H9 (cell line): Measurements from ENCODE around the gene ERCC6L2. TPM values are rescaled to one million over a fixed set of nuclear protein-coding genes. Genes with fewer than 3 reads are reported as not detected.

ENCODE experiments used
- DNase-seq: peaks from one replicate; pipeline ENCODE4 v3.0.0-alpha.2; 2017
- H2AFZ ChIP-seq: one replicate; pipeline ENCODE4 v1.6.1; 2013; ENCODE audit warnings: mild to moderate bottlenecking, low read length, control low read depth, moderate library complexity
- H2AK5ac ChIP-seq: 2 replicates; pipeline ENCODE4 v1.6.1; 2013; ENCODE audit warnings: low read length, control low read depth, mixed read lengths; ENCODE audit not compliant: insufficient read length
- H2BK120ac ChIP-seq: one replicate; pipeline ENCODE4 v1.6.1; 2013; ENCODE audit warnings: low read depth, mild to moderate bottlenecking, low read length, control low read depth, inconsistent platforms; ENCODE audit not compliant: poor library complexity, severe bottlenecking
- H2BK12ac ChIP-seq: 2 replicates; pipeline ENCODE4 v1.6.1; 2013; ENCODE audit warnings: low read length, control low read depth, mixed read lengths, low read depth; ENCODE audit not compliant: insufficient read length
- H2BK15ac ChIP-seq: 2 replicates; pipeline ENCODE4 v1.6.1; 2013; ENCODE audit warnings: low read depth, low read length, control low read depth
- H2BK20ac ChIP-seq: one replicate; pipeline ENCODE4 v1.6.1; 2013; ENCODE audit warnings: low read depth, mild to moderate bottlenecking, low read length, control low read depth, inconsistent platforms; ENCODE audit not compliant: poor library complexity, severe bottlenecking
- H2BK5ac ChIP-seq: 2 replicates; pipeline ENCODE4 v1.6.1; 2013; ENCODE audit warnings: low read length, control low read depth, mixed read lengths; ENCODE audit not compliant: insufficient read length
- H3K14ac ChIP-seq: 2 replicates; pipeline ENCODE4 v1.6.1; 2013; ENCODE audit warnings: low read length, control low read depth; ENCODE audit not compliant: insufficient read depth
- H3K18ac ChIP-seq: 2 replicates; pipeline ENCODE4 v1.6.1; 2013; ENCODE audit warnings: low read depth, mild to moderate bottlenecking, mixed read lengths, low read length, control low read depth; ENCODE audit not compliant: insufficient read length
- H3K23ac ChIP-seq: 2 replicates; pipeline ENCODE4 v1.6.1; 2013; ENCODE audit warnings: low read length, control low read depth, mixed read lengths, low read depth; ENCODE audit not compliant: insufficient read length
- H3K23me2 ChIP-seq: 2 replicates; pipeline ENCODE4 v1.6.1; 2013; ENCODE audit warnings: low read depth, mild to moderate bottlenecking, mixed read lengths, low read length, control low read depth; ENCODE audit not compliant: insufficient read length, poor library complexity, severe bottlenecking
- H3K27ac ChIP-seq: 2 replicates; pipeline ENCODE4 v1.5.1; 2013; ENCODE audit warnings: low read length, control low read depth, mixed read lengths, low read depth; ENCODE audit not compliant: insufficient read length
- H3K27me3 ChIP-seq: 2 replicates; pipeline ENCODE4 v1.6.1; 2013; ENCODE audit warnings: low read length, control low read depth, inconsistent platforms; ENCODE audit not compliant: insufficient read depth
- H3K4ac ChIP-seq: 2 replicates; pipeline ENCODE4 v1.6.1; 2013; ENCODE audit warnings: low read depth, mild to moderate bottlenecking, control low read depth, inconsistent platforms, low read length, moderate library complexity
- H3K4me1 ChIP-seq: 2 replicates; pipeline ENCODE4 v1.6.1; 2013; ENCODE audit warnings: low read length, control low read depth, inconsistent platforms; ENCODE audit not compliant: insufficient read depth
- H3K4me2 ChIP-seq: 2 replicates; pipeline ENCODE4 v1.6.1; 2013; ENCODE audit warnings: low read length, control low read depth, mixed read lengths; ENCODE audit not compliant: insufficient read length, insufficient read depth
- H3K56ac ChIP-seq: 2 replicates; pipeline ENCODE4 v1.6.1; 2013; ENCODE audit warnings: low read depth, mild to moderate bottlenecking, mixed read lengths, low read length, control low read depth; ENCODE audit not compliant: insufficient read length
- H3K79me1 ChIP-seq: 2 replicates; pipeline ENCODE4 v1.6.1; 2013; ENCODE audit warnings: low read depth, mild to moderate bottlenecking, moderate library complexity, low read length, control low read depth, inconsistent platforms; ENCODE audit not compliant: insufficient read depth, poor library complexity, severe bottlenecking
- H3K79me2 ChIP-seq: 2 replicates; pipeline ENCODE4 v1.6.1; 2013; ENCODE audit warnings: low read length, control low read depth, inconsistent platforms; ENCODE audit not compliant: insufficient read depth
- H3K9ac ChIP-seq: 2 replicates; pipeline ENCODE4 v1.6.1; 2013; ENCODE audit warnings: low read length, control low read depth, mixed read lengths; ENCODE audit not compliant: insufficient read length; ENCODE audit errors: extremely low read depth
- H3K9me3 ChIP-seq: one replicate; pipeline ENCODE4 v1.6.1; 2013; ENCODE audit warnings: low read depth, low read length, inconsistent platforms; ENCODE audit not compliant: control insufficient read depth
- H3T11ph ChIP-seq: one replicate; pipeline ENCODE4 v1.6.1; 2013; ENCODE audit warnings: mild to moderate bottlenecking, low read length, control low read depth, inconsistent platforms
- H4K20me1 ChIP-seq: one replicate; pipeline ENCODE4 v1.6.1; 2013; ENCODE audit not compliant: control insufficient read depth, insufficient read length, insufficient read depth
- H4K5ac ChIP-seq: 2 replicates; pipeline ENCODE4 v1.6.1; 2013; ENCODE audit warnings: low read depth, mild to moderate bottlenecking, mixed read lengths, low read length, control low read depth; ENCODE audit not compliant: insufficient read length
- H4K8ac ChIP-seq: replicated peaks from 2 replicates; pipeline ENCODE4 v1.6.1; 2013; ENCODE audit warnings: low read length, control low read depth, mixed read lengths, low read depth; ENCODE audit not compliant: insufficient read length
- H4K91ac ChIP-seq: 2 replicates; pipeline ENCODE4 v1.6.1; 2013; ENCODE audit warnings: low read depth, mild to moderate bottlenecking, moderate library complexity, mixed read lengths, low read length, control low read depth; ENCODE audit not compliant: insufficient read length
- H3K27ac Mint-ChIP-seq, 3 experiments: 2 replicates in 2 of 3; 3 replicates in 1 of 3; pipeline ENCODE4 v1.8.0; 2020 to 2021; ENCODE audit warnings: mixed read lengths in 3 of 3, mild to moderate bottlenecking in 1 of 3, moderate library complexity in 1 of 3
- H3K27me3 Mint-ChIP-seq: 2 replicates; pipeline ENCODE4 v1.8.0; 2021; ENCODE audit warnings: low read depth, mild to moderate bottlenecking, moderate library complexity, mixed read lengths
- H3K36me3 Mint-ChIP-seq, 3 experiments: 2 replicates in 2 of 3; 3 replicates in 1 of 3; pipeline ENCODE4 v1.8.0; 2020 to 2021; ENCODE audit warnings: low read depth in 3 of 3, mixed read lengths in 3 of 3; ENCODE audit not compliant: insufficient read depth in 1 of 3
- H3K4me1 Mint-ChIP-seq, 2 experiments: 2 replicates each; pipeline ENCODE4 v1.8.0; 2020; ENCODE audit warnings: mixed read lengths in 2 of 2
- H3K4me3 Mint-ChIP-seq, 2 experiments: 2 replicates in 1 of 2; 3 replicates in 1 of 2; pipeline ENCODE4 v1.8.0; 2020 to 2021; ENCODE audit warnings: mild to moderate bottlenecking in 2 of 2, mixed read lengths in 2 of 2, moderate library complexity in 1 of 2
- H3K9me3 Mint-ChIP-seq, 2 experiments: 2 replicates in 1 of 2; 3 replicates in 1 of 2; pipeline ENCODE4 v1.8.0; 2020; ENCODE audit warnings: mild to moderate bottlenecking in 2 of 2, mixed read lengths in 2 of 2, moderate library complexity in 1 of 2
- WGBS: extraction: QIAGEN DNeasy Blood & Tissue Kit; methylation state at CpG from one replicate; pipeline ENCODE4 v1.1.7; 2013; ENCODE audit warnings: missing lambda C conversion rate, low lambda C conversion rate, mixed read lengths; ENCODE audit not compliant: insufficient read length; ENCODE audit errors: extremely low coverage; 5-methylcytosine and 5-hydroxymethylcytosine counted together
- total RNA-seq: library from RNA; stranded (reverse); gene quantifications from 2 replicates; pipeline ENCODE4 v1.2.1, GENCODE V29; 2021
- TF ChIP-seq, protein P1 (sequence below): fragments of 200-600 bp; sonication (generic); conservative IDR thresholded peaks from 3 replicates; pipeline ENCODE4 v1.8.0; 2021; ENCODE audit warnings: antibody characterized with exemption, mild to moderate bottlenecking

Gene ERCC6L2
- total RNA-seq, 1 experiment from 2014 or later, result 57.7 TPM

DNA sequence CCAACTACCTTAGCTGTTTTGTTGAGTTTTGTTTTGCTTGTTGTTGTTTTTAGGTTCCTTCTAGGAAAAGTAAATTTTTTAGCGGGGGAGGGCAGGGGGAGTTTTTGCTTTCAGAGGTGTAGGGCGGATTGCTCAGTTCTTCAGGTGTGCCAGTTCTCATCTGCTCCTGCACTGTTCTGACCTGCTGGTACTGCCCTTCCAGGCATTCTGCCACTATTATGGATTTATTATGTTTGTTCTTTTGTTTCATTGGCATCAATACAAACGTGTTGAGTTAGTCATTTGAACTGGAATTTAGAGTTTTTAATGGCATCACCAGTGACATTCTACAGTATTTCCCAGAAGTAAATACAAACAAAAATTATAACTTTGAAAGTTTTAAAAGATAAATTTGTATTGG lies 26.0 kb downstream of the ERCC6L2 start:
- Histone ChIP-seq H3K56ac (no peak overlapping the region), H2BK5ac (no peak overlapping the region), H3K4me1 (no peaks in the 10 kb centered on the region), H3K18ac (no peak overlapping the region), H2BK20ac (no peak overlapping the region), H3K79me2 (no peaks in the 10 kb centered on the region), H3K27ac (no peak overlapping the region), H2BK12ac (no peak overlapping the region), H3K4me2 (no peak overlapping the region), H3K27me3 (no peaks in the 10 kb centered on the region), H3K9ac (no peak overlapping the region), H4K8ac (no peak overlapping the region), H4K91ac (no peak overlapping the region), H4K5ac (no peak overlapping the region), H2BK120ac (no peak overlapping the region), H2AK5ac (no peak overlapping the region), H3K23me2 (no peaks in the 10 kb centered on the region), H3T11ph (no peak overlapping the region), H3K9me3 (no peaks in the 10 kb centered on the region), H2BK15ac (no peak overlapping the region), H3K79me1 (no peaks in the 10 kb centered on the region), H3K23ac (no peak overlapping the region), H3K4ac (no peak overlapping the region), H2AFZ (no peak overlapping the region), H4K20me1 (no peaks in the 10 kb centered on the region), H3K14ac (no peak overlapping the region)
- DNase-seq, result no peak
- no peaks in the 10 kb centered on the region for H3K27me3 Mint-ChIP-seq
- peaks cover 0 to 2% (median 0%) of the 10 kb centered on the region in 3 experiments; a peak in 1 of 7 replicates for H3K36me3 Mint-ChIP-seq
- H3K4me1 Mint-ChIP-seq, result no peaks in the 10 kb centered on the region
- H3K4me3 Mint-ChIP-seq, result no peak overlapping the region
- H3K9me3 Mint-ChIP-seq, result no peaks in the 10 kb centered on the region
- TF ChIP-seq, protein P1, sequence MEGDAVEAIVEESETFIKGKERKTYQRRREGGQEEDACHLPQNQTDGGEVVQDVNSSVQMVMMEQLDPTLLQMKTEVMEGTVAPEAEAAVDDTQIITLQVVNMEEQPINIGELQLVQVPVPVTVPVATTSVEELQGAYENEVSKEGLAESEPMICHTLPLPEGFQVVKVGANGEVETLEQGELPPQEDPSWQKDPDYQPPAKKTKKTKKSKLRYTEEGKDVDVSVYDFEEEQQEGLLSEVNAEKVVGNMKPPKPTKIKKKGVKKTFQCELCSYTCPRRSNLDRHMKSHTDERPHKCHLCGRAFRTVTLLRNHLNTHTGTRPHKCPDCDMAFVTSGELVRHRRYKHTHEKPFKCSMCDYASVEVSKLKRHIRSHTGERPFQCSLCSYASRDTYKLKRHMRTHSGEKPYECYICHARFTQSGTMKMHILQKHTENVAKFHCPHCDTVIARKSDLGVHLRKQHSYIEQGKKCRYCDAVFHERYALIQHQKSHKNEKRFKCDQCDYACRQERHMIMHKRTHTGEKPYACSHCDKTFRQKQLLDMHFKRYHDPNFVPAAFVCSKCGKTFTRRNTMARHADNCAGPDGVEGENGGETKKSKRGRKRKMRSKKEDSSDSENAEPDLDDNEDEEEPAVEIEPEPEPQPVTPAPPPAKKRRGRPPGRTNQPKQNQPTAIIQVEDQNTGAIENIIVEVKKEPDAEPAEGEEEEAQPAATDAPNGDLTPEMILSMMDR, result no peak
- no CpG with 5 or more reads among the region's 3 CpGs for WGBS
- no peak overlapping the region; a peak in 2 of 7 replicates for H3K27ac Mint-ChIP-seq
